ENCODE measurements around the gene MAGI2.

The MAGI2 gene

GRCh38 chr7:79453558-79454360 is at the start of gene MAGI2:
Gene MAGI2 (minus strand): TSS chr7:79453667. CDS start chr7:79453320, 347 bp downstream.
- no peak for DNase-seq (ENCODE audit: low read depth, low spot score)

GRCh38 chr7:79502151-79502550 is 48.7 kb upstream of the MAGI2 start:
- no peak for DNase-seq (ENCODE audit: low read depth, low spot score)

- no peak for DNase-seq (ENCODE audit: low read depth, low spot score)
Observed at GRCh38 chr7:79500759-79501158, 47.3 kb upstream of the MAGI2 start.

- DNase-seq (ENCODE audit: low read depth, low spot score): no peak
Observed at GRCh38 chr7:79497728-79498127, 44.3 kb upstream of the MAGI2 start.

GRCh38 chr7:79495544-79496272 is 42.2 kb upstream of the MAGI2 start:
- DNase-seq (ENCODE audit: low read depth, low spot score): no peak

- DNase-seq (ENCODE audit: low read depth, low spot score): no peak
Observed at GRCh38 chr7:79494046-79494445, 40.6 kb upstream of the MAGI2 start.

GRCh38 chr7:79489371-79489770 is 35.9 kb upstream of the MAGI2 start:
- DNase-seq (ENCODE audit: low read depth, low spot score): no peak

- no peak for DNase-seq (ENCODE audit: low read depth, low spot score)
Observed at GRCh38 chr7:79478386-79478785, 24.9 kb upstream of the MAGI2 start.

- no peak for DNase-seq (ENCODE audit: low read depth, low spot score)
Observed at GRCh38 chr7:79475455-79475854, 22.0 kb upstream of the MAGI2 start.

- DNase-seq (ENCODE audit: low read depth, low spot score): no peak
Observed at GRCh38 chr7:79471699-79472098, 18.2 kb upstream of the MAGI2 start.

GRCh38 chr7:79471283-79471682 is 17.8 kb upstream of the MAGI2 start:
- DNase-seq (ENCODE audit: low read depth, low spot score): no peak

- DNase-seq (ENCODE audit: low read depth, low spot score): no peak
Observed at GRCh38 chr7:79465551-79465950, 12.1 kb upstream of the MAGI2 start.

GRCh38 chr7:79464051-79464450 is 10.6 kb upstream of the MAGI2 start:
- no peak for DNase-seq (ENCODE audit: low read depth, low spot score)

- DNase-seq (ENCODE audit: low read depth, low spot score): no peak
Observed at GRCh38 chr7:79462390-79462789, 8.9 kb upstream of the MAGI2 start.

- no peak for DNase-seq (ENCODE audit: low read depth, low spot score)
Observed at GRCh38 chr7:79461660-79462059, 8.2 kb upstream of the MAGI2 start.

GRCh38 chr7:79459381-79459780 is 5.9 kb upstream of the MAGI2 start:
- DNase-seq (ENCODE audit: low read depth, low spot score): no peak

GRCh38 chr7:79458796-79459195 is 5.3 kb upstream of the MAGI2 start:
- DNase-seq (ENCODE audit: low read depth, low spot score): no peak

GRCh38 chr7:79455173-79455790 is 1.8 kb upstream of the MAGI2 start:
- no peak for DNase-seq (ENCODE audit: low read depth, low spot score)

GRCh38 chr7:79454361-79454960 is 994 bp upstream of the MAGI2 start:
- DNase-seq (ENCODE audit: low read depth, low spot score): no peak

- DNase-seq (ENCODE audit: low read depth, low spot score): no peak
Observed at GRCh38 chr7:79453266-79453557, 255 bp downstream of the MAGI2 start.

- no peak for DNase-seq (ENCODE audit: low read depth, low spot score)
Observed at GRCh38 chr7:79452495-79453265, 787 bp downstream of the MAGI2 start.

- DNase-seq (ENCODE audit: low read depth, low spot score): no peak
Observed at GRCh38 chr7:79452032-79452494, 1.4 kb downstream of the MAGI2 start.

All from activated CD4-positive, CD25-positive, alpha-beta regulatory T cell treated with anti-CD3 and anti-CD28 coated beads, Interleukin-2, amount 50 U/mL, for 16 hours (primary cell).